Measurements from ENCODE around the gene ST3GAL5.
A peak's percentile ranks its signal among the peaks of the same experiment; 100 is the strongest.
"Not testable (repeated sequence)": the region's sequence is repeated elsewhere in the genome, so short reads cannot be mapped to it uniquely, and the experiment has no call there.

ST3GAL5 gene

DNA sequence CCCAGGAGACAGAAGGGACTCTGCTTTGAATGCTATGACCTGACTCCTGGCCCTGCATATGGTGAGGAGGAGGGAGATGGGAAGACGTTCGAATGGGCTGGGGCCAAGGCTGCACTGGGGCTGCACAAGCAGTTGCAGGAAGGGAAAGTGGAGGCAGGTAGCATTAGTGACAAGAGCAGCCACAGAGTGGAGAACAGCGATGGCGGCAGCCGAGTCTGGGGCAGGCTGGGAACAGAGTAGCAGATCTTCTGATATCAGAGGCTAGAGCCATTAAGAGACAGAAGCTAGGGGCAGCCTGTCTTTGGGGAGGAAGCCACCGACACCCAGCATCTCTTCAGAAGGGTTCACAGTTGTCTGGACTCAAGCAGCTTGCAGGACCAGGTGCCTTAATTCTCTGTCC, 50.1 kb downstream of the ST3GAL5 start:
- no peaks in the 10 kb centered on the region for H3K36me3 ChIP-seq (ENCODE audit: control insufficient read depth, insufficient read depth, low read length)
- no peak overlapping the region for H3K4me3 ChIP-seq (replicated peaks; ENCODE audit: low read depth, low read length)
- no peak for DNase-seq (ENCODE audit: extremely low read depth, insufficient read length)
- H3K27me3 ChIP-seq (replicated peaks; ENCODE audit: control insufficient read depth, insufficient read depth, low read length): no peaks in the 10 kb centered on the region
- TF ChIP-seq, protein P1, sequence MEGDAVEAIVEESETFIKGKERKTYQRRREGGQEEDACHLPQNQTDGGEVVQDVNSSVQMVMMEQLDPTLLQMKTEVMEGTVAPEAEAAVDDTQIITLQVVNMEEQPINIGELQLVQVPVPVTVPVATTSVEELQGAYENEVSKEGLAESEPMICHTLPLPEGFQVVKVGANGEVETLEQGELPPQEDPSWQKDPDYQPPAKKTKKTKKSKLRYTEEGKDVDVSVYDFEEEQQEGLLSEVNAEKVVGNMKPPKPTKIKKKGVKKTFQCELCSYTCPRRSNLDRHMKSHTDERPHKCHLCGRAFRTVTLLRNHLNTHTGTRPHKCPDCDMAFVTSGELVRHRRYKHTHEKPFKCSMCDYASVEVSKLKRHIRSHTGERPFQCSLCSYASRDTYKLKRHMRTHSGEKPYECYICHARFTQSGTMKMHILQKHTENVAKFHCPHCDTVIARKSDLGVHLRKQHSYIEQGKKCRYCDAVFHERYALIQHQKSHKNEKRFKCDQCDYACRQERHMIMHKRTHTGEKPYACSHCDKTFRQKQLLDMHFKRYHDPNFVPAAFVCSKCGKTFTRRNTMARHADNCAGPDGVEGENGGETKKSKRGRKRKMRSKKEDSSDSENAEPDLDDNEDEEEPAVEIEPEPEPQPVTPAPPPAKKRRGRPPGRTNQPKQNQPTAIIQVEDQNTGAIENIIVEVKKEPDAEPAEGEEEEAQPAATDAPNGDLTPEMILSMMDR (IDR thresholded peaks at IDR 0.05; ENCODE audit: insufficient read depth, low read length, poor library complexity, severe bottlenecking): no peak

DNA sequence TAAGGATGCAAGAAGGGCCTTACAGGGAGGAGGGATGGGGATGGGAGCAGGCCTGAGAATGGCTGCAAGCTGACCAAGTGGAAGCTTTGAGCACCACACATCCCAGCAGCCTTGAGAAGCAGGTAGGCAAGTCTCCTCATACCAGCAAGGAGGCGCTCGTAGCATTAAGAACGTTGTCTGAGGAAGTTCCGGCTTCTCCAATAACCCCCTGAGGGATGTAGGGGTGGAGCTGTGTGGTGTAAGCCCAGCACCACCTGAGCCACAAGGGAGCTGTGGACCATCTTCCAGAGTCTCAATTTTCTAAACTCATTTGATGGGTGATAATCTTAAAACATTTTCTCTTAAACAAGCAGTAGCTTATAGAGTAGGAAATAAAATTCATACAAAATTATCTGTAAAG, 50.6 kb downstream of the ST3GAL5 start:
- TF ChIP-seq, protein P1 (IDR thresholded peaks at IDR 0.05; ENCODE audit: insufficient read depth, low read length, poor library complexity, severe bottlenecking): peak; percentile 16
- DNase-seq (ENCODE audit: extremely low read depth, insufficient read length): no peak
- Histone ChIP-seq H3K4me3 (replicated peaks; ENCODE audit: low read depth, low read length) (no peak overlapping the region), H3K27me3 (replicated peaks; ENCODE audit: control insufficient read depth, insufficient read depth, low read length) (no peaks in the 10 kb centered on the region), H3K36me3 (ENCODE audit: control insufficient read depth, insufficient read depth, low read length) (no peaks in the 10 kb centered on the region)

DNA sequence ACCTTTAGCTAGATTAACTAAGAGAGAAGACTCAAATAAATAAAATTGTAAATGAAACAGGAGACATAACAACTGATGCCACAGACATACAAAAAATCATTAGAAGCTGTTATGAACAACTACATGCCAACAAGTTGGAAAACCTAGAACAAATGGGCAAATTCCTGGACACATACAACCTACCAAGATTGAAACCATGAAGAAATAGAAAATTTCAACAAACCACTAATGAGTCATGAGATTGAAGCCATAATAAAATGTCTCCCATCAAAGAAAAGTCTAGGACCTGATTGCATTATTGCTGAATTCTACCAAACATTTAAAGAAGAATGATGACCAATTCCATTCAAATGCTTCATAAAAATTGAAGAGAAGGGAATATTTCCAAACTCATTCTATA, 54.3 kb downstream of the ST3GAL5 start:
- TF ChIP-seq, protein P1 (IDR thresholded peaks at IDR 0.05; ENCODE audit: insufficient read depth, low read length, poor library complexity, severe bottlenecking): no peak
- Histone ChIP-seq H3K4me3 (replicated peaks; ENCODE audit: low read depth, low read length) (no peak overlapping the region), H3K27me3 (replicated peaks; ENCODE audit: control insufficient read depth, insufficient read depth, low read length) (no peaks in the 10 kb centered on the region), H3K36me3 (ENCODE audit: control insufficient read depth, insufficient read depth, low read length) (no peaks in the 10 kb centered on the region)
- DNase-seq (ENCODE audit: extremely low read depth, insufficient read length): no peak

DNA sequence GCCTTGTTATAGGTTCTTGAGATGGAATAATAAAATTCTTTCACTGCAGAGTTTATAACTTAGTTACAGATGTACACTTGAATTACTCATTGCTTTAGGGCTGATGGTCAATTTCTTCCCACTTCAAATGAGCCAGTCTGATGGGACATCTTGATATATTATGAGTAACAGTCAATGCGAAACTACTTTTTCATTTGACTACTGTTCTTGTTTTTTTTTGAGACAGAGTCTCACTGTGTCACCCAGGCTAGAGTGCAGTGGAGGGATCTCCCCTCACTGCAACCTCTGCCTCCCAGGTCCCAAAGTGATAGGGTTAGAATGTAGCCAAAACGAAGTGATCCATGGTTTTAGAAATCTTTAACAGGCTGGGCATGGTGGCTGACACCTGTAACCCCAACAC, 57.1 kb downstream of the ST3GAL5 start:
- Histone ChIP-seq H3K27me3 (replicated peaks; ENCODE audit: control insufficient read depth, insufficient read depth, low read length) (no peaks in the 10 kb centered on the region), H3K4me3 (replicated peaks; ENCODE audit: low read depth, low read length) (no peak overlapping the region), H3K36me3 (ENCODE audit: control insufficient read depth, insufficient read depth, low read length) (no peaks in the 10 kb centered on the region)
- TF ChIP-seq, protein P1 (IDR thresholded peaks at IDR 0.05; ENCODE audit: insufficient read depth, low read length, poor library complexity, severe bottlenecking): no peak
- peak; percentile 30 for DNase-seq (ENCODE audit: extremely low read depth, insufficient read length)

DNA sequence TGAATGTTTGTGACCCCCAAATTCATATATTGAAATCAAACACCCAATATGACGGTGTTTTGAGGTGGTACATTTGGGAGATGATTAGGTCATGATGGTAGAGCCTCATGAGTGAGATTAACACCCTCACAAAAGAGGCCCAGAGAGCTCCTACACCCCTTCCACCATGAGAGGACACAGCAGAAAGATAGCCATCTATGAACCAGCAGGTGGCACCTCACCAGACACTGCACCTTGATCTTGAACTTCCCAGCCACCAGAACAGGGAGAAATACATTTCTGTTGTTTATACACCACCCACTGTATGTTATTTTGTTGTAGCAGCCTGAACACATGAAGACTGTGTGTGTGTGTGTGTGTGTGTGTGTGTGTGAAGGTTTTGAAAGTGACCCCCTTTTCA, 58.1 kb downstream of the ST3GAL5 start:
- TF ChIP-seq, protein P1 (IDR thresholded peaks at IDR 0.05; ENCODE audit: insufficient read depth, low read length, poor library complexity, severe bottlenecking): peak; percentile 38
- H3K27me3 ChIP-seq (replicated peaks; ENCODE audit: control insufficient read depth, insufficient read depth, low read length): no peaks in the 10 kb centered on the region
- no peak for DNase-seq (ENCODE audit: extremely low read depth, insufficient read length)
- H3K36me3 ChIP-seq (ENCODE audit: control insufficient read depth, insufficient read depth, low read length): no peaks in the 10 kb centered on the region
- H3K4me3 ChIP-seq (replicated peaks; ENCODE audit: low read depth, low read length): no peak overlapping the region

DNA sequence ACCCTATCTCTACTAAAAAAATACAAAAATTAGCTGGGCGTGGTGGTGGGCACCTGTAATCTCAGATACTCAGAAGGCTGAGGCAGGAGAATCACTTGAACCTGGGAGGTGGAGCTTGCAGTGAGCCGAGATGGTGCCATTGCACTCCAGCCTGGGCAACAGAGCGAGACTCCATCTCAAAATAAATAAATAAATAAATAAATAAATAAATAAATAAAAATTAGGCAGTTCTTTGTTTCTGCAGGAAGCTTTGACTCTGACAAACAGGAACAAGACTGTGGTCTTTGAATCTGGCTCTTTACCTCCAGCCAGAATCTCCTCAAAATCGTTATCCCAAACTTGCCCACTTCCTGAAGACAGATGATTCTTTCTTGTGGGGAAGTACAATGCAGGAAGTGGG, 59.4 kb downstream of the ST3GAL5 start:
- H3K27me3 ChIP-seq (replicated peaks; ENCODE audit: control insufficient read depth, insufficient read depth, low read length); H3K4me3 ChIP-seq (replicated peaks; ENCODE audit: low read depth, low read length); H3K36me3 ChIP-seq (ENCODE audit: control insufficient read depth, insufficient read depth, low read length); DNase-seq (ENCODE audit: extremely low read depth, insufficient read length): not testable (repeated sequence)

Measured in GM06990 (cell line).